A549 treated with CORT108297 at 1 μM for 4 hours (cell line): ENCODE results near the gene CDV3. TPM values are rescaled to one million over a fixed set of nuclear protein-coding genes. Genes with fewer than 3 reads are reported as not detected.

Experiments
- total RNA-seq: library from RNA; stranded (reverse); fragments of 200-300 nt; extraction: Qiagen RNA extraction; gene quantifications from 5 replicates; pipeline ENCODE4 v1.2.3, GENCODE V29; 2022

Gene CDV3, protein sequence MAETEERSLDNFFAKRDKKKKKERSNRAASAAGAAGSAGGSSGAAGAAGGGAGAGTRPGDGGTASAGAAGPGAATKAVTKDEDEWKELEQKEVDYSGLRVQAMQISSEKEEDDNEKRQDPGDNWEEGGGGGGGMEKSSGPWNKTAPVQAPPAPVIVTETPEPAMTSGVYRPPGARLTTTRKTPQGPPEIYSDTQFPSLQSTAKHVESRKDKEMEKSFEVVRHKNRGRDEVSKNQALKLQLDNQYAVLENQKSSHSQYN
- 106 to 132 TPM (median 109 TPM) in 5 replicates for total RNA-seq

DNA sequence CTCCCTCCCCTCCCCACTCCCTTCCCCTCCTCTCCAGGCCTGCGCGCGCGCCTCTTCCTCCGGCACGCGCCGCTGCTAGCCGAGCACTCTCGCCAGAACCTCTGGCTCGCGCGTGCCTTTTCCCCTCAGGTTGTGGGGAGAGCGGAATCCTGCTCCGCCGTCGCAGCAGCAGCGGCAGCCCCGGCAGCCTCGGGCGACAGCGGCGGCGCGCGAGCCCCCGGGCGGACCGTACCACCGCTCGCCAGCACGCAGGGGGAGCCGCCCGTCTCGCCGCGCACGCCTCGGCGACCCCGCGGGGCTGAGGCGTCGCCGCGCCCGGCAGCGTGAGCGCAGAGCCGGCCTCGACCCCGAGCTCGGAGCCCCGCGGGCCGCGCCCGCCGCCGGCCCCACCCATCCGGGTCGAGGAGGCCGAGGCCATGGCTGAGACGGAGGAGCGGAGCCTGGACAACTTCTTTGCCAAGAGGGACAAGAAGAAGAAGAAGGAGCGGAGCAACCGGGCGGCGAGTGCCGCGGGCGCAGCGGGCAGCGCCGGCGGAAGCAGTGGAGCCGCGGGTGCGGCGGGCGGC lies at the start of gene CDV3:
CDV3 (plus strand) TSS at position 58 of the 566 bp plus-strand sequence; CDS start at position 417, 359 bp downstream.

Other genes starting within 250 kb of the CDV3 start
- gene BFSP2, start 173.6 kb upstream of the CDV3 start, total RNA-seq = not detected in 5 replicates
- gene TOPBP1, start 88.3 kb downstream of the CDV3 start, total RNA-seq = 20.5 to 28.4 TPM (median 25.6 TPM) in 5 replicates
- 0.69 to 1.5 TPM (median 1.2 TPM) in 5 replicates for gene TF, start 172.7 kb downstream of the CDV3 start, total RNA-seq
- 54.3 to 64.0 TPM (median 56.7 TPM) in 5 replicates for gene SRPRB, start 232.1 kb downstream of the CDV3 start, total RNA-seq